Measurements from ENCODE around the gene HELLS. TPM values are rescaled to one million over a fixed set of nuclear protein-coding genes. Genes with fewer than 3 reads are reported as not detected.
A peak's percentile ranks its signal among the peaks of the same experiment; 100 is the strongest.

The HELLS gene
- total and polyA plus RNA-seq, 3 experiments from 2014 or later: 7.4 to 147 (median 146) TPM

- no peak overlapping the region for H3K27ac Mint-ChIP-seq
Measured at GRCh38 chr10:94578790-94579189, 33.2 kb downstream of the HELLS start.

GRCh38 chr10:94583124-94583523 lies 37.5 kb downstream of the HELLS start:
- Histone ChIP-seq H3K36me3 (ENCODE audit: insufficient read depth, low read length) (no peaks in the 10 kb centered on the region), H3K27me3 (ENCODE audit: insufficient read depth, low read length, poor library complexity, severe bottlenecking) (no peaks in the 10 kb centered on the region), H3K4me1 (ENCODE audit: insufficient read depth, low read length) (no peaks in the 10 kb centered on the region), H3K9me3 (ENCODE audit: low read length) (no peaks in the 10 kb centered on the region), H3K27ac (ENCODE audit: low read depth, low read length) (no peak overlapping the region), H3K4me3 (ENCODE audit: low read length) (no peak overlapping the region)
- CTCF ChIA-PET: no interaction called here
- Mint-ChIP-seq H3K27me3 (no peaks in the 10 kb centered on the region), H3K9me3 (no peaks in the 10 kb centered on the region), H3K36me3 (peaks cover 0 to 7% (median 6%) of the 10 kb centered on the region in 3 donors), H3K4me1 (no peaks in the 10 kb centered on the region), H3K4me3 (no peak overlapping the region), H3K27ac (no peak overlapping the region)
- POLR2A ChIA-PET: no interaction called here
- no peak for DNase-seq

More at GRCh38 chr10:94578790-94579189, 33.2 kb downstream of the HELLS start:
- Mint-ChIP-seq H3K27me3 (no peaks in the 10 kb centered on the region), H3K4me3 (no peak overlapping the region), H3K4me1 (no peaks in the 10 kb centered on the region), H3K36me3 (peaks cover 0 to 11% (median 10%) of the 10 kb centered on the region in 3 donors), H3K9me3 (no peaks in the 10 kb centered on the region)
- CTCF ChIA-PET: no interaction called here
- Histone ChIP-seq H3K36me3 (ENCODE audit: insufficient read depth, low read length) (no peaks in the 10 kb centered on the region), H3K4me1 (ENCODE audit: insufficient read depth, low read length) (no peaks in the 10 kb centered on the region), H3K27me3 (ENCODE audit: insufficient read depth, low read length, poor library complexity, severe bottlenecking) (no peaks in the 10 kb centered on the region), H3K9me3 (ENCODE audit: low read length) (no peaks in the 10 kb centered on the region), H3K27ac (ENCODE audit: low read depth, low read length) (no peak overlapping the region), H3K4me3 (ENCODE audit: low read length) (no peak overlapping the region)
- POLR2A ChIA-PET: no interaction called here
- DNase-seq: no peak

GRCh38 chr10:94591461-94592205 lies 46.0 kb downstream of the HELLS start:
- ChIA-PET CTCF (no interaction called here), POLR2A (no interaction called here)
- no peaks in the 10 kb centered on the region for H3K9me3 Mint-ChIP-seq
- Histone ChIP-seq H3K27ac (ENCODE audit: low read depth, low read length) (no peak overlapping the region), H3K36me3 (ENCODE audit: insufficient read depth, low read length) (no peaks in the 10 kb centered on the region), H3K27me3 (ENCODE audit: insufficient read depth, low read length, poor library complexity, severe bottlenecking) (no peaks in the 10 kb centered on the region), H3K4me3 (ENCODE audit: low read length) (no peak overlapping the region), H3K4me1 (ENCODE audit: insufficient read depth, low read length) (no peaks in the 10 kb centered on the region), H3K9me3 (ENCODE audit: low read length) (no peaks in the 10 kb centered on the region)
- peaks cover 0 to 9% (median 6%) of the 10 kb centered on the region in 3 donors for H3K4me1 Mint-ChIP-seq
- no peak overlapping the region for H3K4me3 Mint-ChIP-seq
- peaks cover 0 to 57% (median 37%) of the 10 kb centered on the region in 3 donors for H3K36me3 Mint-ChIP-seq
- DNase-seq: no peak
- no peaks in the 10 kb centered on the region for H3K27me3 Mint-ChIP-seq
- peak overlapping the region in 3 of 8 donors; percentile 26 to 40 (median 37) for H3K27ac Mint-ChIP-seq

GRCh38 chr10:94602729-94603515 lies 57.3 kb downstream of the HELLS start:
- no peak for DNase-seq
- H3K4me1 ChIP-seq (ENCODE audit: insufficient read depth, low read length): no peaks in the 10 kb centered on the region
- Mint-ChIP-seq H3K4me3 (no peak overlapping the region), H3K4me1 (peaks cover 0 to 4% (median 0%) of the 10 kb centered on the region in 3 donors), H3K27me3 (no peaks in the 10 kb centered on the region), H3K9me3 (no peaks in the 10 kb centered on the region), H3K27ac (no peak overlapping the region), H3K36me3 (peaks cover 0 to 16% (median 14%) of the 10 kb centered on the region in 3 donors)
- H3K4me3 ChIP-seq (ENCODE audit: low read length): no peak overlapping the region
- no peak overlapping the region for H3K27ac ChIP-seq (ENCODE audit: low read depth, low read length)
- ChIA-PET CTCF (no interaction called here), POLR2A (no interaction called here)
- no peaks in the 10 kb centered on the region for H3K9me3 ChIP-seq (ENCODE audit: low read length)
- H3K36me3 ChIP-seq (ENCODE audit: insufficient read depth, low read length): no peaks in the 10 kb centered on the region
- H3K27me3 ChIP-seq (ENCODE audit: insufficient read depth, low read length, poor library complexity, severe bottlenecking): no peaks in the 10 kb centered on the region

GRCh38 chr10:94607111-94607510 lies 61.5 kb downstream of the HELLS start:
- no peak overlapping the region for H3K27ac ChIP-seq (ENCODE audit: low read depth, low read length)
- no peaks in the 10 kb centered on the region for H3K9me3 Mint-ChIP-seq
- H3K4me3 ChIP-seq (ENCODE audit: low read length): no peak overlapping the region
- no peaks in the 10 kb centered on the region for H3K4me1 ChIP-seq (ENCODE audit: insufficient read depth, low read length)
- no peak overlapping the region for H3K27ac Mint-ChIP-seq
- H3K27me3 Mint-ChIP-seq: no peaks in the 10 kb centered on the region
- no peak overlapping the region for H3K4me3 Mint-ChIP-seq
- no peaks in the 10 kb centered on the region for H3K9me3 ChIP-seq (ENCODE audit: low read length)
- H3K36me3 Mint-ChIP-seq: peaks cover 0 to 16% (median 9%) of the 10 kb centered on the region in 3 donors
- POLR2A ChIA-PET: no interaction called here
- H3K4me1 Mint-ChIP-seq: no peaks in the 10 kb centered on the region
- DNase-seq: no peak
- H3K36me3 ChIP-seq (ENCODE audit: insufficient read depth, low read length): no peaks in the 10 kb centered on the region
- CTCF ChIA-PET: no interaction called here
- H3K27me3 ChIP-seq (ENCODE audit: insufficient read depth, low read length, poor library complexity, severe bottlenecking): no peaks in the 10 kb centered on the region

GRCh38 chr10:94608559-94608958 lies 63.0 kb downstream of the HELLS start:
- Mint-ChIP-seq H3K36me3 (peaks cover 0 to 13% (median 7%) of the 10 kb centered on the region in 3 donors), H3K27ac (no peak overlapping the region), H3K27me3 (no peaks in the 10 kb centered on the region), H3K9me3 (no peaks in the 10 kb centered on the region), H3K4me1 (no peaks in the 10 kb centered on the region), H3K4me3 (no peak overlapping the region)
- H3K27me3 ChIP-seq (ENCODE audit: insufficient read depth, low read length, poor library complexity, severe bottlenecking): no peaks in the 10 kb centered on the region
- CTCF ChIA-PET: no interaction called here
- H3K4me3 ChIP-seq (ENCODE audit: low read length): no peak overlapping the region
- DNase-seq: no peak
- H3K36me3 ChIP-seq (ENCODE audit: insufficient read depth, low read length): no peaks in the 10 kb centered on the region
- POLR2A ChIA-PET: no interaction called here
- H3K9me3 ChIP-seq (ENCODE audit: low read length): no peaks in the 10 kb centered on the region
- no peak overlapping the region for H3K27ac ChIP-seq (ENCODE audit: low read depth, low read length)
- H3K4me1 ChIP-seq (ENCODE audit: insufficient read depth, low read length): no peaks in the 10 kb centered on the region

- no peaks in the 10 kb centered on the region for H3K27me3 ChIP-seq (ENCODE audit: insufficient read depth, low read length, poor library complexity, severe bottlenecking)
- H3K27me3 Mint-ChIP-seq: no peaks in the 10 kb centered on the region
- no peak overlapping the region for H3K4me3 Mint-ChIP-seq
- H3K4me1 ChIP-seq (ENCODE audit: insufficient read depth, low read length): no peaks in the 10 kb centered on the region
- no peak overlapping the region for H3K27ac ChIP-seq (ENCODE audit: low read depth, low read length)
- no peaks in the 10 kb centered on the region for H3K9me3 Mint-ChIP-seq
- H3K4me1 Mint-ChIP-seq: peaks cover 0 to 4% (median 0%) of the 10 kb centered on the region in 3 donors
- POLR2A ChIA-PET: no interaction called here
- H3K27ac Mint-ChIP-seq: peak overlapping the region in 1 of 8 donors; percentile 61
- H3K36me3 Mint-ChIP-seq: peaks cover 0 to 7% (median 5%) of the 10 kb centered on the region in 3 donors
- no peak overlapping the region for H3K4me3 ChIP-seq (ENCODE audit: low read length)
- H3K9me3 ChIP-seq (ENCODE audit: low read length): no peaks in the 10 kb centered on the region
- no peaks in the 10 kb centered on the region for H3K36me3 ChIP-seq (ENCODE audit: insufficient read depth, low read length)
- DNase-seq: no peak
- CTCF ChIA-PET: no interaction called here
Measured at GRCh38 chr10:94614558-94614957, 69.0 kb downstream of the HELLS start.

GRCh38 chr10:94617389-94617944 lies 71.9 kb downstream of the HELLS start:
- H3K9me3 Mint-ChIP-seq: no peaks in the 10 kb centered on the region
- H3K4me1 Mint-ChIP-seq: peaks cover 0 to 4% (median 0%) of the 10 kb centered on the region in 3 donors
- ChIA-PET CTCF (no interaction called here), POLR2A (no interaction called here)
- Histone ChIP-seq H3K9me3 (ENCODE audit: low read length) (no peaks in the 10 kb centered on the region), H3K27ac (ENCODE audit: low read depth, low read length) (no peak overlapping the region), H3K4me1 (ENCODE audit: insufficient read depth, low read length) (no peaks in the 10 kb centered on the region), H3K27me3 (ENCODE audit: insufficient read depth, low read length, poor library complexity, severe bottlenecking) (no peaks in the 10 kb centered on the region), H3K4me3 (ENCODE audit: low read length) (no peak overlapping the region), H3K36me3 (ENCODE audit: insufficient read depth, low read length) (no peaks in the 10 kb centered on the region)
- H3K36me3 Mint-ChIP-seq: peaks cover 0 to 5% (median 0%) of the 10 kb centered on the region in 3 donors
- no peak for DNase-seq
- H3K27ac Mint-ChIP-seq: no peak overlapping the region
- no peak overlapping the region for H3K4me3 Mint-ChIP-seq
- H3K27me3 Mint-ChIP-seq: no peaks in the 10 kb centered on the region
